Measurements from ENCODE around the gene JPT2. TPM values are rescaled to one million over a fixed set of nuclear protein-coding genes. Genes with fewer than 3 reads are reported as not detected.

The JPT2 gene
- total RNA-seq, 1 experiment from 2014 or later: 150 TPM

GRCh38 chr16:1639282-1639681 is 38.8 kb upstream of the JPT2 start (continued):
- TF ChIP-seq PRDM15 (CRISPR knock-in tag; IDR thresholded peaks at IDR 0.05): no peak
- TF ChIP-seq CBFB (CRISPR knock-in tag; IDR thresholded peaks at IDR 0.05; ENCODE audit: low read depth): no peak
- no peak for TF ChIP-seq MLX (CRISPR knock-in tag; IDR thresholded peaks at IDR 0.05)
- TF ChIP-seq FOXK1 (CRISPR knock-in tag; IDR thresholded peaks at IDR 0.05): no peak
- TF ChIP-seq ZNF219 (CRISPR knock-in tag; IDR thresholded peaks at IDR 0.05; ENCODE audit: borderline replicate concordance): no peak
- no peak for TF ChIP-seq TCF7 (CRISPR knock-in tag; IDR thresholded peaks at IDR 0.05; ENCODE audit: low read depth)
- TF ChIP-seq E2F1 (CRISPR knock-in tag; IDR thresholded peaks at IDR 0.05): no peak
- no peak for TF ChIP-seq ZSCAN18 (CRISPR knock-in tag; IDR thresholded peaks at IDR 0.05)
- no peak for TF ChIP-seq EMX1 (CRISPR knock-in tag; IDR thresholded peaks at IDR 0.05)
- no peak for TF ChIP-seq ZNF396 (CRISPR knock-in tag; IDR thresholded peaks at IDR 0.05; ENCODE audit: borderline replicate concordance)
- no peak for TF ChIP-seq USF2 (CRISPR knock-in tag; IDR thresholded peaks at IDR 0.05)
- no peak for TF ChIP-seq MXD4 (CRISPR knock-in tag; IDR thresholded peaks at IDR 0.05; ENCODE audit: borderline replicate concordance)
- no peak for TF ChIP-seq SOX15 (CRISPR knock-in tag; IDR thresholded peaks at IDR 0.05)
- no peak for TF ChIP-seq ELF4 (CRISPR knock-in tag; IDR thresholded peaks at IDR 0.05; ENCODE audit: low read depth)
- no peak for TF ChIP-seq NR1H2 (CRISPR knock-in tag; IDR thresholded peaks at IDR 0.05)
- TF ChIP-seq JUN (CRISPR knock-in tag; IDR thresholded peaks at IDR 0.05): no peak

GRCh38 chr16:1639860-1640259 is 38.2 kb upstream of the JPT2 start:
- DNase-seq (ENCODE audit: low spot score) (no peak), ATAC-seq (no peak)
- no peaks in the 10 kb centered on the region for H3K9me3 Mint-ChIP-seq
- no peaks in the 10 kb centered on the region for H3K27me3 Mint-ChIP-seq (ENCODE audit: low read depth)
- CTCF ChIA-PET: no interaction called here
- H3K36me3 Mint-ChIP-seq: peaks cover 48% of the 10 kb centered on the region
- POLR2A ChIA-PET: no interaction called here
- H3K4me3 Mint-ChIP-seq: no peak overlapping the region
- no peaks in the 10 kb centered on the region for H3K4me1 Mint-ChIP-seq
- TF ChIP-seq ZNF423 (CRISPR knock-in tag; IDR thresholded peaks at IDR 0.05) (no peak), SP1 (CRISPR knock-in tag; conservative IDR thresholded peaks at IDR 0.05) (no peak), NFATC4 (CRISPR knock-in tag; IDR thresholded peaks at IDR 0.05) (no peak), ZNF317 (CRISPR knock-in tag; IDR thresholded peaks at IDR 0.05; ENCODE audit: borderline replicate concordance, low read depth) (no peak), ZNF396 (CRISPR knock-in tag; IDR thresholded peaks at IDR 0.05; ENCODE audit: borderline replicate concordance) (no peak), CTCF (IDR thresholded peaks at IDR 0.05) (no peak), ESRRA (CRISPR knock-in tag; IDR thresholded peaks at IDR 0.05; ENCODE audit: borderline replicate concordance) (no peak), ZBTB21 (CRISPR knock-in tag; IDR thresholded peaks at IDR 0.05; ENCODE audit: borderline replicate concordance) (no peak), GRHL2 (CRISPR knock-in tag; IDR thresholded peaks at IDR 0.05; ENCODE audit: insufficient replicate concordance, severe bottlenecking) (no peak)
- no peak overlapping the region for H3K27ac Mint-ChIP-seq

All from WTC11 (cell line).